Astrocyte of the hippocampus (primary cell): ENCODE measurements around the gene CCDC82.

Experiments used
- DNase-seq: peaks from one replicate; pipeline ENCODE4 v3.0.0; 2011; ENCODE audit warnings: low read depth, low spot score

The CCDC82 gene

DNA sequence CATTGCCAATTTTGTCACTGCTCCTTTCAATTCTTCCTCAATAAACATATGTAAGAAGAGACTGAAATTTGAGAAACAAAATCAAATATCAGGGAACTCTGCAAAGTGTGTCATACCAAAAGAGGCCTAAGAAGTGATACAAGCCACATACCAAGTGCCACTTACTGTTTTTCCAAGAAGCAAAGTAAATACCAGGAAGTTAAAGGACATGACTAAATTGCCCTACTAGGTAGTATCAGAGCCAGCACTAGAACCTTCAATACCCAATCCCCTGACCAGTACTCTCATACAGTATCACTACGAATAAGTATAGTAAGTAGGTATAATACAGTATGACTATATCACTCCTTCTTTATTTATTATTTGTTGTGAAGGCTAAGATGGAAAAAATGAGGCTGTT, 60.3 kb downstream of the CCDC82 start:
- DNase-seq = no peak

- DNase-seq = no peak
These were observed 61.2 kb downstream of the CCDC82 start for GRCh38 chr11:96328395-96329010.

DNA sequence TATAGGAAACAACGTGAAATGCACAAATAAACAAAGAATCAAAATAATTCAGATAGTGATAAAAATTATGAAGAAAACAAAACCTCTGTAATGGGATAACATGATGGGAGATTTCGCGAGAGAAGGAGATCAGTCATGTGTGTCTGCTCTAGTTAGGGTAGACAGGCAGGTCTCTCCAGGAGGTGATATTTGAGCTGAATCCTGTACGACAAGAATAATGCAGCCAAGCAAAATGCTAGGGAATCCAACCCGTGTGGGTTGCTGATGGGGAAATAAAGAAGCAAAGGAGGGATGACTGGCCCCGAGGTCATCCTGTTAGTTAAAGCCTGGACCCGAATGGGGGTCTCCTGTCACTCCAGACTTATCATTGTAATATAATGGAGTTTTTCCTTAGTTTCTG, 62.8 kb downstream of the CCDC82 start:
- DNase-seq = no peak

GRCh38 chr11:96324912-96325311, 64.8 kb downstream of the CCDC82 start:
- peak; percentile 88 for DNase-seq

- DNase-seq = no peak
These were observed 66.1 kb downstream of the CCDC82 start for GRCh38 chr11:96323642-96323985.

- DNase-seq = no peak
These were observed 66.7 kb downstream of the CCDC82 start for GRCh38 chr11:96322775-96323641.

- DNase-seq = no peak
These were observed 68.6 kb downstream of the CCDC82 start for GRCh38 chr11:96321091-96321490.

- no peak for DNase-seq
These were observed 69.6 kb downstream of the CCDC82 start for GRCh38 chr11:96319898-96320656.

- DNase-seq = no peak
These were observed 70.9 kb downstream of the CCDC82 start for GRCh38 chr11:96318850-96319249.

- DNase-seq = no peak
These were observed 71.3 kb downstream of the CCDC82 start for GRCh38 chr11:96318399-96318798.

DNA sequence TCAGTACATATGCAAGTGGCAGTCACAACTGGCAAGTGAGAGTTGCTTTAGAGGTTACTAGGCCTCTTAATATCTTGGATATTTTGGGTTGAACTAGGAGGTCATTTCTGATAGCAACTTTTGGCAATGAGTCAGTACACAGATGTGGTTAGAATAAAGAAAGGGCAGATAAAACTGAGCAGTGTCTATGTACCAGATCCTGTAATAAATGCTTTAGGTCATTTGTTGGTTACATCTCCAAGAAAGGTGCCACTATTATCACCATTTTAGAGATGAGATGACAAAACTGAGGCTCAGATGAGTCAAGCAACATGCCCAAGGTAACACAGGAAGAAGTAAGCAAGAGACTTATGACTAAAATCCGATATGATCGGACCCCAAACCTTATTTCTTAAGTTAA, 71.7 kb downstream of the CCDC82 start:
- no peak for DNase-seq

- no peak for DNase-seq
These were observed 72.1 kb downstream of the CCDC82 start for GRCh38 chr11:96317571-96317970.

GRCh38 chr11:96316869-96317268, 72.8 kb downstream of the CCDC82 start:
- DNase-seq = no peak

DNA sequence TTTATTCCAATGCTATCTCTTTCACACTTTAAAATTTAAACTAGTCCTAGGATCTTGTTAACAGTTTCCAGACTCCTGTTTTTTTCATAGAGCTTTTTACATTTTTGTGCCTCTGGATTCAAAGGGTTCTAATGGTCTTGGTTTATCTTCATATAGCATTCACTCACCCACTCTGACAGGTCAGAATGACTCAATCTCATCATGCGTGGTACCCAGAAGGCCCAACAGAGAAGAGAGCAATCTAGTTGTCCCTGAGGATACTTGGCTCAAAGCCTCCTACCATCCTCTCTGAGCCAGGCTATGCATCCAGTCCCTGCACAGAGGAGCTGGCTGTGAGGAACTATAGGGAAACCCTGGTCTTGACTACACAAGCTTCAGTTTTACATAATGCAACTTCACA, 74.2 kb downstream of the CCDC82 start:
- no peak for DNase-seq

DNA sequence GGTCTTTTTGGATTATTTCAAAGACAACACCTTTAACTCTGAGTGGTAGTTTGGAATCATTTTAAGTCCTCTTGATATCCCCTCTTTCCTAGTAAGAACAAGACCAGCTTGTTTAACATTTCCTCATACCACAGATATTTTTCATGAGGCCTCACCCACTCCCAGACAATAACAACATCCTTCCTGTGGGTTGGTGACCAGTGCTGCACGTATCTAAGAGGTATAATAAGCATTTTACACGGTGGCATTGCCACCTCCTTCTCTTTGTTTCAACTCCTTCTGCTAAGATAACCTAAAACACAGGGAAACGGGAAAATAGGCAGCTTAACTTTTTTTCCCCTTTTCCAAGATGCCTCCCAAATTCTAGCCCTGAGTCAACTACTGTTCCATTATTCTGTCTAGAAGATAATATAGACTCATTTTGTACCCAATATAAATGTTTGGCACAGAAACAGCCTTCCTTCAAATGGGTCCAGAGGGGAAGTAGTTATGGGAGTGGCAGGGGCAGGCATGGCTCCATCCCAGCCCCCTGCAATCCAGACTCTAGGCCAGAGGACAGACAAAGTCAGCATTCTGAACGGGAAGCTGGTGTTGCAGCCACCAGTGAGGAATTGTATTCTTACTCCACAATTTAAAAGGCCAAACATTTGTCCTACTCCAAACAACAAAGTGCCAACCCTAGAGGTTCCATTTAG, 75.2 kb downstream of the CCDC82 start:
- DNase-seq = peak; percentile 80

GRCh38 chr11:96313163-96313562, 76.5 kb downstream of the CCDC82 start:
- no peak for DNase-seq

DNA sequence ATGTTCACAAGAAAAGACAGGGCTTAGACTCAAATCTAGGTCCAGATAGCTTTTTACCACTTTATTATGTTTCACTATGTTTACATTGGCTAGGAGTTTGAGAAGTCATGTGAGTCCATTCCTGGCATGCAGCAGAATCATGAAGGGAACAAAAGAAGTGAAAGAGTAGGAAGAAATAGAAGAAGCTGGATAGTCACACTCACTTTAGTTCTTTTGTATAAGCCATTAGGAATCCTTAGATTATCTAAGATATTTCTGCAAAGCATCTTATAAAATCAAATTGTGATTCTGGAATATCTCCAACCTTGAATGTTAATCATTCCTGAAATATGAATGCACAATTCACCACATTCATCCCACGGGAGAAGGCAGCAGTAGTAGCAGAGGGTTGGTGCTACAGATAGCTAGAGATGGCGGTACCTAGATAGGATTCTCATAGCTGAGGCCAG, 78.6 kb downstream of the CCDC82 start:
- DNase-seq = peak; percentile 75

DNA sequence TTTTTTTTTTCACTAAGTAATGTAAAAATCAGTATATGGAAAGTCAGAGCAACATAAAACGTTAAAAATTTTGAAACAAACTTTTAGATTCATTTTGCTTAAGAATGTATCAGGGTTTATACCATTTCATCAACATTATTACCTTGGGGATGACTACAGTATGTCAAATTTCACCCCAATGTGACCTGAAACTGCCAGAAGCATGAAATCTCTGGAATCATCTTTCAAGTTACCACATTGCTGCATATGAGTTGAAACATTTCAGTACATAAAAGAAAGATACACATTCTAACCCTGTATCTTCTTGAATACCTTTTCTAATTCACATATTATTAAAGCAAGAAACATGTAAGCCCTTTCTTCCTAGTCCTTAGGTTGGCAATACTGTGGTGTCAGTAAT, 79.5 kb downstream of the CCDC82 start:
- DNase-seq = no peak

GRCh38 chr11:96309643-96310017, 80.1 kb downstream of the CCDC82 start:
- no peak for DNase-seq

- DNase-seq = peak; percentile 48
These were observed 80.6 kb downstream of the CCDC82 start for GRCh38 chr11:96309016-96309642.

DNA sequence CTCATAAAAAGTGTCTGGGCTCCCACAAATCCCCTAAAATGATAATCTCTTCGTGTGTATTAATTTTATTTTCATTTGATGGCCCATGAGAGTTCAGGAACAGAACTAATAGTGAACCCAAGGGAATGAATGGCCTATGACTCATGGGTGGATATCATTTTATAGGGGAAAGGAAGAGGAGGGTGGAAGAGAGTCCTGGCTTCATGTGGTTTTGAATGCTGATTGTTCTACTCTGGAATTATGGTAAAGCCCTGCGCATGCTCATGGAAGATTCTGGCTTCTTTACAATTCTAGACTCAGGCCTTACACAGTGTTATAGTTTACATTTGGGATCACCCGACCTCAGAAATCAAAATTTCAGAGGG, 82.0 kb downstream of the CCDC82 start:
- peak; percentile 81 for DNase-seq
